Activated effector memory CD4-positive, alpha-beta T cell treated with Interleukin-2 at 50 U/mL for 16 hours (primary cell): ENCODE data around the gene CISH.

ENCODE experiments used
- DNase-seq: peaks from one replicate; pipeline ENCODE4 v3.0.0-alpha.2; 2020

Gene CISH

GRCh38 chr3:50568947-50569749 is 42.4 kb downstream of the CISH start, which contains the start of gene HEMK1:
Gene HEMK1 (plus strand): TSS chr3:50569522. CDS start chr3:50571105, 1,583 bp downstream.
- peak; percentile 90 for DNase-seq

DNA sequence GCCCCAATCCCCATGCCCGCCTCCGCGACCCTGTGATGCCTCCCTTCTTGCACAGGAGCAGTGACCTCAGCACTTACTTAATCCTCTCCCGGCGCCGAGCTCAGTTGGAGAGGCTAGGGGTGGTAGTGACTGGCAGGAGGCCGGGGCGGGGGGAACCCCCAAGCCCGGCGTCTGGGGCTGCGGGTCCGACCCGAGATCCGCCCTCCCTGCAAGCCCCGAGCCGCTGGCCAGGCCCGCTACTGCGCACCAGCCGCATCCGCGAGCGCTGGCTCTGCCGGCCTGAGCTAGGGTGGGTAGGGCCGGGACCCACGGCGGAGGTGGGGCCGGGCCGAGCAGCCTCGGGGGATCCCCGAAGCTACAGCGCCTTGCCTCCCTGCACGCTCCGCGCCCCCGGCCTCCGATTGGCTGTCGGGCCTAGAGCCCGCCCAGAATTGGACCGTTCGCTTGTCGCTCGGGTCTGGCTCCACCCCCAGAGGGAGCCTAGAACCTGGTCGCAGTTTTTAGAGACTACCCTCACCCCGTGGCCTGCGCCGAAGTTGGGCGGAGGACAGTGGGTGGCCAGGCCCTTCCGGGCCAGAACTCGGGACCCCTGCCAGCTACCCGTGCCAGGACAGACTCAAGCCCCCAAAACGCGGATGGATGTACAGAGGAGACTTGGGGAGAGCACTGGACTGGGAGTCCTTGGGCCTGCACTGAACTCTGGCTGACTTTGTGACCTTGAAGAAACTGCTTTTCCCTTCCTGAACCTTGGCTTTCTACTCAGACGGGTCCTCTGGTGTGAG is 44.0 kb downstream of the CISH start, which contains the start of gene C3orf18:
C3orf18 (minus strand) TSS at position 362 of the 782 bp plus-strand sequence. CDS start 2,048 bp downstream, outside the sequence.
- peak; percentile 94 for DNase-seq

DNA sequence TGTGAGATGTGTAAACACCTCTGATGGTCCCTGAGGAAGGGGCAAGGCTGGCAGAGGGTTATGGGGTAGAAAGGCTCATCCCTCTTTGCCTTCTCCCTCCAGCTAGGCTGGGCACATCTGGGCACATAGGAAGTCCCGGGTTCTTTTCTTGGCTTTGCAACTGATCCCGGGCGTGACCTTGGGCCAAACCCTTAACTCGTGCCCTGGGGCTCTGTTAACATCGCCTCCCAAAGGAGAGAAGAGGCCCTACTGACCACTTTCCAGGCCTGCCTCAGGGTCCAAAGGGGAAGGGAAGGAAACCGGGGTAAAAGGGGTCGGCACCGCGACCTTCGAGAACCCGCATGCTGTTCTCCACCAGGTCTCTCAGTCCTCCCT is 44.6 kb downstream of the CISH start:
- DNase-seq: no peak

GRCh38 chr3:50564321-50564720 is 47.3 kb downstream of the CISH start:
- DNase-seq: no peak

DNA sequence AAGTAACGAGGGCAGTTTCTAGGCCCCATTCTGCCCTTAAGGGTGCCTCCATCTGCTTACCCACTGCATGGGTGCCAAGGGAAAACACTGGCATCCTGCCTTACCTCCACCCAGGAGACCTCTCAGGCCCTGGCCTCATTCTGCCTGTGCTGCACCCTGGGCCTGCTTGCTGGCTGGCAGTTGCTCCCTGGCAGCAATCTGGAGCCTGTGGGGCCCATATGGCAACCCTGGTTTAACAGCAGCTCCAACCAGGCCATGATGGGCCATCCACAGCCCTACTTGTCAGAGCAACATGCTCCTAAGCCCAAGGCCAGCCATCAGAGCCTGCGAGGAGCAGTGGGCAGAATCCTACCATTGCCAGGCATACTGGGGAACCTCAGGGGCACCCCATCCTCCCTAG is 47.7 kb downstream of the CISH start:
- no peak for DNase-seq

GRCh38 chr3:50562861-50563260 is 48.7 kb downstream of the CISH start:
- no peak for DNase-seq

DNA sequence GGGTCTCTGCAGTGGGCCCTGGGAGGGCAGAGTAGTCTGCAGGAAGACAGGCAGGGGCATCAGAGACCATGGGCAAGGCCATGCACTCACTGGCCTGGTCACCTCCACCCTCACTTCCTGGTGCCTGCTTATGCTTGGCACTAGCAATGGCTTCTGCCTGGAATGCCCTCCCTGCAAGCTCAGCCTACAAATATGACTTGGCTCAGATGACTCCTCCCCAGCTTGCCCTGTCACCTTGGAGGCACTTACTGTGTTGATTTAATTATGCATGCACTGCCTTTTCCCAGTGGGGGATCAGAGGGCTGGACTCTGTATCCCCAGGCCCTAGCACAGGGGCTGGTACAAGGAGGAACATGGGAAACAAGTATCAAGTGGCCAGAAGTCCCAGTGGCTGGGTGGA is 51.9 kb downstream of the CISH start:
- no peak for DNase-seq

GRCh38 chr3:50557915-50558314 is 53.7 kb downstream of the CISH start:
- DNase-seq: no peak

- DNase-seq: no peak
Measured at GRCh38 chr3:50557106-50557505, 54.5 kb downstream of the CISH start.
